Fibroblast of skin of scalp (primary cell): ENCODE results near the gene LENG9.

Experiments used
- DNase-seq: peaks from one replicate; pipeline ENCODE4 v3.0.0-alpha.2; 2013

Gene LENG9

DNA sequence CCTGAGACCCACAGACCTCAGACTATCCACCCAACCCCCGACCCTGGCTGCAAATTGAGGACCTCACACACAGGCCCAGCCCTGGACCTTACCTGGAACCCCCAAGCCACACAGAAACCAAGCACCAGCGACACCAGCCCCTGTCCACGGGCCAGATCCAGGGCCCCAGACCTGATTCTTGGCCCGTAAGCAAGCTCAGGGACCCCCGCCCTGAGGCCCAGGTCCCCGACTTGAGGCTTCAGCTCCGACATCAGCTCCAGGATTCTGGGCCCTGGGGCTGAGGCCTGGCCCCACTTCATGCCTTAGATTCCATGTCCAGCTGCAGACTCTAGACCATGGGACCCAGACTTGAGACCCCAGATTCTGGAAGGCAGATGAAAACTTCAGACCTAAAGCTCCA is 42.1 kb downstream of the LENG9 start:
- DNase-seq: no peak

DNA sequence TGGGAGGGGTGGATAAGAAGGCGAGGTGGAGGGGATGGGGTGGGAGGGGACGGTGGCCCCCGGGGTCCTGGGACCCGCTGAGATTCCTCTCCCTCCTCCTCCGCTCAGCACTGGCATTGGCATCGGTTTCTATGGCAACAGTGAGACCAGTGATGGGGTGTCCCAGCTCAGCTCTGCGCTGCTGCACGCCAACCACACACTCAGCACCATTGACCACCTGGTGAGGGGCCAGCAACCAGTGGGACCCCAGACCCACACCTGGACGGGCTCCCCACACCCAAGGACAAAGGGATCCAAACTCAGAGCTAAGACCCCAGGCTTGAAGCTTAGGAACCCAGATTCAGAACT is 42.4 kb downstream of the LENG9 start:
- DNase-seq: no peak

DNA sequence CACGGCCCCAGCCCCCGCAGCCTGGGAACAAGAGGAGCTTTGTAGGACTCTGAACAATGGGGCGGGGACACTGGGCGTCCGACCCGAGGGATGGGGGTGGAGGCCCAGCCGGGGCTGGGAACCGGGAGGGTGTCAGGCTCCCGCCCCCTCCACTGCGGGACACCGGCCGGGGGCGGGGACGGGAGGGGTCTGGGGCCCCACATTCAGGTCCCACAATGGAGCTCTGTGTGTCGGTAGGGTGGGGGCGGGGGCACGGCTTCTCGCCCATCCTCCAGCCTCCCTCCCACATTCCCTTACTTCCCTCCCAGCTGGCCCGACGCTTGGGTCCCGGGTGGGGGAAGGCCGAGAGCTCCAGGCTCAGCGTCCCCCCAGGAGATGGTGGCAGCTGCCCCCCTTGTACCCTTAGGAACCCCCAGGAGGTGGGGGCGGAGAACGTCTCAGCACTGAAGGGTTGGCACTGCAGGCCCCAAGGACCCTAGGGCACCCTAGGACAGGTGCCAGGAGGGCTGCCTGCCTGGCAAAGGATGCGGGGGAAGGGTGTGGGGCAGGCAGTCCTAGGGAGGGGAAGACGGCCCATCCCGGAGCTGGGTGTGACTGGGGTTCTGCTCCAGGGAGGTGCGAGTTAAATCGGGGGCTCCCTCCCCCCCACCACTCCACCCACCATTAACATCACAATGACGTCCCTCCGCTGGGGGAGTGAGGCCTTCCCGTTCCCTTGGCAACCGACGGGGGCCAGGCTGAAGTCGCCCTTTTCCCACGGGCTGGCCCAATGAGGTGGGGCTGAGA is 43.0 kb downstream of the LENG9 start:
- DNase-seq: no peak

DNA sequence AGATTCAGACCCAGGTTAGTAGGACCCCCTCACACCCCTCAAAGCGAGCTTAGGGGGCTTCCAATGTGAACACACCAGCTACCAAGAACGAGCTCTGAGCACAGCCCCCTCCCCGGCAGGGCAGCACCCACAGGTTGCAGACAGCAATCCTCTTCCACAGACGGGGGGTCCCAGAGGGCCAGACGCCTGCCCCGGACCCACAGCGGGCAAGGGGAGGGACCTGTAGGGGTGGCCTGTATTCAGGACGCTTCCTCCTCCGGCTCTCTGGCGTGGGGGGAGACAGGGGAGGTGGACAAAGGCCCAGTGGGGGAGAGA is 43.6 kb downstream of the LENG9 start:
- no peak for DNase-seq

DNA sequence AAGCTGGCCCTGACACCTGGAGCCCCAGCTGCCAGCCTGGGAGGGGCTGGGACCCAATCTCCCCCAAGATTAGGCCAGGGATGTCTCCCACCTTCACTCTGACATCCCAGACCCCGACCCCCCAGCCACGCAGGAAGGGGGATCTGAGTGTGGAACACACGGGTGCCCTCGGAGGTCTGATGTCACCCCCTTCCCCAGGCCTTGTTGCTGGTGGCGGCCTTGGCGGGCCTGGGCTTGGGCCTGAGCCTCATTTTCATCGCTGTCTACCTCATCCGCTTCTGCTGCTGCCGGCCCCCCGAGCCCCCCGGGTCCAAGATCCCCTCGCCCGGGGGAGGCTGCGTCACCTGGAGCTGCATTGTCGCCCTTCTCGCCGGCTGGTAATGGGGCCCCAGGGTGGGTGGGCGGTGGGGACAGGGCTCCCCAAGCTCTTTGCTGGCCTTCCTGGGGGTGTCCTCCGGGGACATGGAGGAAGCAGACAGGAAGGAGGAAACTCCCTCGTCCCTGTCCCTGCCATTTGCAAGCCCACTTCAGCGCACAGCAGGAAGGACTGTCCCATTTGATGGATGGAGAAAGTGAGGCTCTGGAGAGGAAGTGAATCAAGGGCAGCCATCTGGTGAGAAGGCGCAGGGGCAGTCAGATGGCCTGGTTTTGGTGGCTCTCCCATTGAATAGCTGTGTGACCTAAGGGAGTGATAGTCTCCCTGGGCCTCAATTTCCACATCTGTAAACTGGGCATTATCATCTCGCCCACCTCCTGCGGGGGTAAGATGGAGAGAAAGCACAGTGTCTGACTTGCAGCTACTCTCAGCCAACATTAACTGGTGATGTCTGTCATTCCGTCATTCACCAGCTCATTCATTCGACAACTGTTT is 44.4 kb downstream of the LENG9 start:
- DNase-seq: no peak

DNA sequence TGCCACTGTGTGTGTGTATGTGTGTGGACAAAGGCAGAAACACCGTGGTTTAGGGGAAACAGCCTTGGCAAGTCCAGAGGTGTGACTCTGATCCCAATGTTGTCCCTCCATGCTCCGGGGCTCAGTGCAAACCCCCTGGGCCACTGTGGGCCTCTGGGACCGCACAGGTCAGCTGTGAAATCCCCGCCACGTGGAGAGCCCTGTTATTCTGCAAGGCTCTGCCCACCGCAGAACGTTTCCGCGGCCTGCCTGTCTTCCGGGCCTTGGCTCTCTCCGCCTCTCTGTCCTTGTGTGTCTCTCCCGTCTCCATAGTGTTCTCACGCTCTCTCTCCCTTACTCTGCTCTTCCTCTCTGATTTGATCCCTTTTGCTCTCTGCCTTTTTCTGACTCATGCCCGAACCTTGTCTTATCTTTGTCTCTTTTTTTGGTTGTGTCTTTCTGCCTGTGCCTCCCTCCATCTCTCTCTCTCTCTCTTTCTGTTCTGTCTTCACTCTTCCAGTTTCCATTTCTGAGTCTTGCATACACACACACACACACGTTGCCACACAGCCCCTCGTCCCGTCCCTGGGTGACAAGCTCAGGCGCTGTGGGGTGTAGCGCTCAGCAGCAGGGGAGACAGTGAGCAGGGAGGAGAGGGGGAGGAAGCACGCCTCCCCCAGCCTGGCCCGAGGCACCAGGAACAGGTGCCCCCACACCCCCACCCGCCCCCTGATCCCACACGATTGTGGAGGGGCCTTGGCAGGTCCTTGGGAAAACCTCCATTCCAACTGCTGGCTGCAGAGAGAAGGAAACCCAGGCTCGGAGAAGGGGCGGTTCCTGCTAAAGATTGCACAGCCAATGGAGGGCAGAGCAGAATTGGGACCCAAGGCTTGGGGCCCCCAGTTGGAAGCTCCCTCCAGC is 45.3 kb downstream of the LENG9 start:
- DNase-seq: peak; percentile 34

DNA sequence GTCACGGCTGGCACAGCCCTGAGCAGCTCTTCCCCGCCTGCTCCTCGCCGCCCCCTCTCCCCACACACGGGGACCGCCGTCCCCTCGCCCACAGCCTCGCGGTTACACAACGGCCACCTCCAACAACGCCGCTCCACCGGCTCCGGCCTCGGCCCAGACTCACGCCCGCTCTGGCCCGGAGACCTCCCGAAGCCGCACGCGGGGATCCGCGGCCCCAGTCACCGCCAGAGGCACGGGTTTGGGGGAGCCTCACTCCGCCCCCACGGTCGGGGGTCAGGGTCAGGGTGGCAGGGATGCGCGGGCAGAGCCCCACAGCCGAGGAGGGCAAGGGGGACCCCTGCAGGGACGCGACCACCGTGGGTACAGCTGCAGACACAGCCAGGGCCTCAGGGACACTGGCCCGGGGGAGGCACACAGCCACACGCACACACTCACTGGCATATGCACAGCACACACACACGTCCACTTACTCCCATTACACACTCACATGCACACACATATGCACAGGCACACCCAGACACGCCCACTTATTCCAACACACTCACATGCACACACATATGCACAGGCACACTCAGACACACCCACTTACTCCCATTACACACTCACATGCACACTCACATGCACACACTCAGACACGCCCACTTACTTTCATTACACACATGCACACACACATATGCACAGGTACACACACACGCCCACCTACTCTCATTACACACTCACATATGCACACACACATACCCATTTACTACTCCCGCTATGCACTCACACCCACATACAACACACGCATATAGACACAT is 46.7 kb downstream of the LENG9 start:
- DNase-seq: no peak

DNA sequence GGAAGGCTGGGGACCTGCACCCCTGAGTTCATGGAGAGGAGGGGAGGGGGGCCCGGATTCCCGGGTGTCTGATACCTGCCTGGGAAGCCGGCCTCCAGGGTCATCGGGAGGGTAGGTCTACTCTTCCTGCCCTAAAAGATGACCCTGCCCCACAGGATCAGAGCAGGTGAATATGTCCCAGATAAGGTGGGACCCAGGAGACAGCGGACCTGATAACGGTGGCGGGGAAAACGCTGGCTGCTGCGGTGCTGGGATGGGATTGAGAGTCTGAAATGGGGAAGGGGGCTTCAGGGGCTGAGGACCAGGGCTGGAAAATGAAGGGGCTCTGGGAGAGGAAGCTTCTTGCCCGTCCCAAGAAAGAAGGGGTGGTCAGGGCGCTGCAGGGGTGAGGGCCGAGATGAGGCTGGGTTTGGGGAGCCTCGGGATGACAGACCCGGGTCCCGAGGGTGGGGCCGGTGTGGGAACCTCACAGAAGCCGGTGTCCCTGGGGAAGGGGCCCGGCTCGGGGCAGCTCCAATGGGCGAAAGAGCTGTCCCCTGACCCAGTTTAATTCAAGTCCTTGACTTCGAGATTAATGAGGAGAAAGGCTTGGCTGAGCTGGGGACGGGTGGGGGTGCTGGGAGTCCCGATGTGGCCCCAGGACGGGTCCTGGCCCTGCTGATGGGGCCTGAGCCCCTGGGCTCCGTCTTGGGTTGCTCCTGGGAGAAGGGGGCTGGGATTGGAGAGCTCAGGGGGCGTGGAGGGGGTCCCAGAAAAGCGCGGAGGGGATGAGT is 47.5 kb downstream of the LENG9 start:
- no peak for DNase-seq

DNA sequence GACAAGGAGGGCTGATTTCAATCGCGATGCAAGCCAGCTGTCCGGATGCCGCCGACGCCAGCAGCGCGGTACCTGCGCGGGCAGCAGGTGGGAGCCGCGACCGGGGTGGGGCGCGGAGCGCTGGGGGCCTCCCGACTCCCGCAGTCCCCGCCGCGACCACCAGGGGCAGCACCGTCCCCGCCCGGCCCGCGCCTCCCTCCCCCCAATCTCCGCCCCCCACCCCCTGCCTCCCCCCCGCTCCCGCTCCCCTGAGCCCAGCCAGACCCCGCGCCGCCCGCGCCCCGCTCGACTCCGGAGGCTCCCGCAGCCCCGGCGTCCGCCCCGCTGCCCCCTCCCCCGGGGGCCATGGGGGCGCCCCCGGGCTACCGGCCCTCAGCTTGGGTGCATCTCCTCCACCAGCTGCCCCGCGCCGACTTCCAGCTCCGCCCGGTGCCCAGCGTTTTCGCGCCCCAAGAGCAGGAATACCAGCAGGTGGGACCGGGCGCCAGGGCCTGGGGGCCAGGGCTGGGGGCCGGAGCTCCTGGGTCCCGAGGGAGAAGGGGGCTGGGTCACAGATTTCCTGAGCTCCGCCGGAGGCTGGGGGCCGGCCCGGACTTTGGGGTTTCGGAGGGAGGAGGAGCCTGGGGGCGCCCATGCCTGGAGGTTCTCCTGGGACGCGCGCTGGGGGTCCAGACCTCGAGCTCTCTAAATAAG is 48.2 kb downstream of the LENG9 start, which contains the start of gene TTYH1:
Gene TTYH1 (plus strand): TSS at position 257 of the 693 bp plus-strand sequence. CDS start 89 bp downstream, at position 346.
- no peak for DNase-seq

DNA sequence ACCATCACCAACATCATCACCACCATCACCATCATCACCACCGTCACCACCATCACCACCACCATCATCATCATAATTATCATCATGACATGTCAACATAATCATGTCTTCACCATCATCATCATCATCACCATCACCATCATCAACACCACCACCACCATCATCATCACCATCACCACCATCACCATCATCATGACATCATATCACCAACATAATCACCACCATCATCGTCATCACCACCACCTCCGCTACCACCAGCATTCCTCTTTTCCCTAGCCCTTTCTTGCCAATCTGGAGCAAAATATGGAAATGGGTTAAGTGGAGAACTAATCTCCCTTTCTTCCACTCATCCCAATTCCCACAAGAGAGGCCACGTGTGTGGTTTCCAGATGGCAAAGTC is 49.4 kb downstream of the LENG9 start:
- no peak for DNase-seq

DNA sequence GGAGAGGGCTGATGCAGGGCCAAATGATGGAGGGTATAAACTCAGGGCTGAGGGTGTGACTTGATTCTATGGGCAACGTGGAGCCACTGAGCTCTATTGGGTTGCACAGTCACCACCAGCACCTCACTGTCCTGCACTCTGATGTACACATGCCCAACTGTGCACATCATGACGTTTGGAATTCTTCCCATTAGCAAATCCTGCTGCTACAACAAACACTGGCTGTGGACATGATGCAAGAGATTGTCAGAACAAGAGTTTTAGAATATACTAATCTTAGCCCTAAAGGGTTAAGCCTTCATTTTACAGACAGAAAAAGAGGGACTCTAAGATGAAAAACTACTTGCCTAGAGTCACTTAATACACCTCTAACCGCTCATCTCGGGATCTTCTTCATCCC is 50.7 kb downstream of the LENG9 start:
- DNase-seq: no peak
